Panc1 (cell line): ENCODE data around the gene ACCSL. TPM values are rescaled to one million over a fixed set of nuclear protein-coding genes. Genes with fewer than 3 reads are reported as not detected.

Source experiments
- ATAC-seq: fragments of 200-7000 bp; cut with Tn5 transposase; 2 replicates; pipeline ENCODE4 v1.9.1; 2020; ENCODE audit warnings: mild to moderate bottlenecking, moderate library complexity
- BruUV-seq: library from RNA; stranded (reverse); fragments of 400-500 nt; replicated peaks from 2 replicates; lab custom pipeline; 2021; lab: Mats Ljungman, UMichigan
- CTCF ChIA-PET: fragments of 300-600 bp; sonication (Branson Sonifier 250); formaldehyde crosslinking; loops from one replicate; lab custom pipeline; 2022; ENCODE audit warnings: antibody characterized with exemption; lab: Charles Lee
- POLR2A ChIA-PET: fragments of 300-600 bp; sonication (Branson Sonifier 250); formaldehyde crosslinking; loops from one replicate; lab custom pipeline; 2022; ENCODE audit warnings: antibody characterized with exemption; lab: Charles Lee
- DNase-seq: peaks from one replicate; pipeline ENCODE4 v3.0.0-alpha.2; 2010; ENCODE audit warnings: low read depth, low spot score
- H3K27ac ChIP-seq: 2 replicates; pipeline ENCODE4 v1.5.1; 2011; ENCODE audit warnings: mild to moderate bottlenecking, low read length, inconsistent platforms
- H3K27me3 ChIP-seq: fragments of 200-500 bp; sonication (Bioruptor generic); 2 replicates; pipeline ENCODE4 v1.6.0; 2014; ENCODE audit warnings: low read length, inconsistent platforms; ENCODE audit not compliant: control insufficient read depth, insufficient read depth
- H3K36me3 ChIP-seq: fragments of 200-500 bp; sonication (Bioruptor generic); 2 replicates; pipeline ENCODE4 v1.5.1; 2014; ENCODE audit warnings: inconsistent platforms, mild to moderate bottlenecking, low read length, moderate library complexity; ENCODE audit not compliant: control insufficient read depth, insufficient read depth
- H3K4me1 ChIP-seq: 2 replicates; pipeline ENCODE4 v1.5.1; 2011; ENCODE audit warnings: inconsistent platforms, mild to moderate bottlenecking, low read length, moderate library complexity; ENCODE audit not compliant: control insufficient read depth, insufficient read depth
- H3K4me3 ChIP-seq, 2 experiments: 2 replicates each; pipeline ENCODE4 v1.5.1; 2011 to 2012; ENCODE audit warnings: low read depth in 2 of 2, low read length in 2 of 2, mild to moderate bottlenecking in 2 of 2, inconsistent platforms in 1 of 2, moderate library complexity in 1 of 2
- H3K9me3 ChIP-seq: fragments of 200-500 bp; sonication (Bioruptor generic); 2 replicates; pipeline ENCODE4 v1.5.1; 2014; ENCODE audit warnings: low read depth, mild to moderate bottlenecking, inconsistent platforms, low read length, moderate library complexity; ENCODE audit not compliant: control insufficient read depth, insufficient read depth
- CTCF ChIP-seq: fragments of 450-650 bp; IDR thresholded peaks from 2 replicates; pipeline ENCODE4 v1.5.1; 2017; ENCODE audit warnings: mild to moderate bottlenecking
- POLR2AphosphoS5 ChIP-seq: IDR thresholded peaks from 2 replicates; pipeline ENCODE4 v1.6.1; 2012; ENCODE audit warnings: mild to moderate bottlenecking, low read depth, low read length, moderate library complexity
- SIN3A ChIP-seq: IDR thresholded peaks from 2 replicates; pipeline ENCODE4 v1.6.1; 2012; ENCODE audit warnings: low read depth, mild to moderate bottlenecking, low read length, moderate library complexity, borderline replicate concordance; ENCODE audit not compliant: insufficient read depth
- TCF7L2 ChIP-seq: IDR thresholded peaks from 2 replicates; pipeline ENCODE4 v1.6.1; 2011; ENCODE audit warnings: mild to moderate bottlenecking, low read depth, low read length, inconsistent platforms
- in situ Hi-C: cut with HindIII; loops from 2 replicates; pipeline ENCODE4 v1.10.0; 2016; ENCODE audit warnings: low sequenced_read_pairs, low pct_unique_long_range_greater_than_20kb
- intact Hi-C: fragments of 100-400 bp; cut with micrococcal nuclease; formaldehyde crosslinking; loops from one replicate; pipeline ENCODE4 v1.10.0; 2022; ENCODE audit not compliant: unreplicated experiment
- total RNA-seq: library from RNA; stranded (reverse); gene quantifications from one replicate; pipeline ENCODE4 v1.2.1, GENCODE V29; 2021; ENCODE audit not compliant: unreplicated experiment
- TF ChIP-seq, protein P1 (sequence below), 2 experiments: IDR thresholded peaks; 2 replicates each; pipeline ENCODE4 v1.6.1; 2011 to 2012; ENCODE audit warnings: low read depth in 2 of 2, control low read depth in 1 of 2, low read length in 1 of 2, mild to moderate bottlenecking in 1 of 2, moderate library complexity in 1 of 2; ENCODE audit not compliant: insufficient read depth in 1 of 2

The ACCSL gene
- total RNA-seq, 1 experiment from 2014 or later, result not detected

DNA sequence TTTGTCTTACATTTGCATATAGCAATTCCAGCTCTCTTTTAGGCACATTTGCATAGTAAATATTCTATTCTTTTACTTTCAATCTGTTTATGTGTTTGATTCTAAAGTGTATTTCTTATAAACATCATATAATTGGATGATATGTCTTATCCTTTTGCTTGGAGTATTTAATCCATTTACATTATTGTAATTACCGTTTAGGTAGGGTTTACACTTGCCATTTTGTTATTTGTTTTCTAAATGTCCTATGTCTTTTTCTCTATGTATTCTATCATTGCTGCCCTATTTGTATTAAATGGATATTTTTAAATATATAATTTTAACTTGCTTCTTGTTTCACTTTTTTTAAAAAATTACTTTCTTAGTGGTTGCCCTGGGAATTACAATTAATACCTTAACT, 22.8 kb upstream of the ACCSL start:
- CTCF ChIA-PET, result interaction anchor here (0.6 kb wide), 1 partner anchor 11 kb away, joined by 3 read pairs; no protein-coding TSS in a partner anchor
- H3K4me1 ChIP-seq, result no peaks in the 10 kb centered on the region
- H3K27ac ChIP-seq, result no peak overlapping the region
- no TSS peak for BruUV-seq
- ATAC-seq, result no peak
- TF ChIP-seq TCF7L2 (no peak), POLR2AphosphoS5 (no peak), SIN3A (no peak), CTCF (no peak)
- TF ChIP-seq, protein P1, sequence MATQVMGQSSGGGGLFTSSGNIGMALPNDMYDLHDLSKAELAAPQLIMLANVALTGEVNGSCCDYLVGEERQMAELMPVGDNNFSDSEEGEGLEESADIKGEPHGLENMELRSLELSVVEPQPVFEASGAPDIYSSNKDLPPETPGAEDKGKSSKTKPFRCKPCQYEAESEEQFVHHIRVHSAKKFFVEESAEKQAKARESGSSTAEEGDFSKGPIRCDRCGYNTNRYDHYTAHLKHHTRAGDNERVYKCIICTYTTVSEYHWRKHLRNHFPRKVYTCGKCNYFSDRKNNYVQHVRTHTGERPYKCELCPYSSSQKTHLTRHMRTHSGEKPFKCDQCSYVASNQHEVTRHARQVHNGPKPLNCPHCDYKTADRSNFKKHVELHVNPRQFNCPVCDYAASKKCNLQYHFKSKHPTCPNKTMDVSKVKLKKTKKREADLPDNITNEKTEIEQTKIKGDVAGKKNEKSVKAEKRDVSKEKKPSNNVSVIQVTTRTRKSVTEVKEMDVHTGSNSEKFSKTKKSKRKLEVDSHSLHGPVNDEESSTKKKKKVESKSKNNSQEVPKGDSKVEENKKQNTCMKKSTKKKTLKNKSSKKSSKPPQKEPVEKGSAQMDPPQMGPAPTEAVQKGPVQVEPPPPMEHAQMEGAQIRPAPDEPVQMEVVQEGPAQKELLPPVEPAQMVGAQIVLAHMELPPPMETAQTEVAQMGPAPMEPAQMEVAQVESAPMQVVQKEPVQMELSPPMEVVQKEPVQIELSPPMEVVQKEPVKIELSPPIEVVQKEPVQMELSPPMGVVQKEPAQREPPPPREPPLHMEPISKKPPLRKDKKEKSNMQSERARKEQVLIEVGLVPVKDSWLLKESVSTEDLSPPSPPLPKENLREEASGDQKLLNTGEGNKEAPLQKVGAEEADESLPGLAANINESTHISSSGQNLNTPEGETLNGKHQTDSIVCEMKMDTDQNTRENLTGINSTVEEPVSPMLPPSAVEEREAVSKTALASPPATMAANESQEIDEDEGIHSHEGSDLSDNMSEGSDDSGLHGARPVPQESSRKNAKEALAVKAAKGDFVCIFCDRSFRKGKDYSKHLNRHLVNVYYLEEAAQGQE (IDR thresholded peaks at IDR 0.05; ENCODE audit: insufficient read depth in 1 of 2, low read depth in 2 of 2, low read length in 1 of 2), result no peak
- no peak for DNase-seq
- POLR2A ChIA-PET, result no interaction called here
- H3K27me3 ChIP-seq, result no peaks in the 10 kb centered on the region
- intact Hi-C loops, result no loop called here
- H3K4me3 ChIP-seq, result no peak overlapping the region
- peaks cover 7% of the 10 kb centered on the region for H3K9me3 ChIP-seq
- in situ Hi-C loops, result no loop called here
- H3K36me3 ChIP-seq, result no peaks in the 10 kb centered on the region

- no TSS peak for BruUV-seq
- Histone ChIP-seq H3K9me3 (peaks cover 7% of the 10 kb centered on the region), H3K36me3 (no peaks in the 10 kb centered on the region), H3K27ac (no peak overlapping the region), H3K27me3 (no peaks in the 10 kb centered on the region), H3K4me1 (no peaks in the 10 kb centered on the region), H3K4me3 (no peak overlapping the region)
- ATAC-seq (no peak), DNase-seq (no peak)
- TF ChIP-seq, protein P1 (IDR thresholded peaks at IDR 0.05; ENCODE audit: insufficient read depth in 1 of 2, low read depth in 2 of 2, low read length in 1 of 2), result no peak
- TF ChIP-seq POLR2AphosphoS5, result no peak
- no peak for TF ChIP-seq TCF7L2
- no peak for TF ChIP-seq SIN3A
- no peak for TF ChIP-seq CTCF
- ChIA-PET CTCF (no interaction called here), POLR2A (no interaction called here)
- in situ Hi-C loops, result no loop called here
- intact Hi-C loops, result no loop called here
Measured at GRCh38 chr11:44025727-44026126, 22.1 kb upstream of the ACCSL start.
